Ectodermal cell (in vitro differentiated cells): ENCODE data around the gene ATRN.

Source experiments
- H3K27ac ChIP-seq: 2 replicates; pipeline ENCODE4 v1.7.0; 2013; ENCODE audit warnings: mild to moderate bottlenecking, low read depth, low read length; ENCODE audit not compliant: insufficient read depth, poor library complexity, severe bottlenecking
- H3K27me3 ChIP-seq: 2 replicates; pipeline ENCODE4 v1.7.0; 2013; ENCODE audit warnings: mild to moderate bottlenecking, low read length; ENCODE audit not compliant: insufficient read depth, control insufficient read depth, poor library complexity, severe bottlenecking
- H3K36me3 ChIP-seq: one replicate; pipeline ENCODE4 v1.7.0; 2013; ENCODE audit warnings: low read length; ENCODE audit not compliant: control insufficient read depth, insufficient read depth
- H3K4me1 ChIP-seq: one replicate; pipeline ENCODE4 v1.7.0; 2013; ENCODE audit warnings: low read length; ENCODE audit not compliant: control insufficient read depth, insufficient read depth
- H3K4me3 ChIP-seq: 2 replicates; pipeline ENCODE4 v1.7.0; 2013; ENCODE audit warnings: low read depth, low read length, control low read depth; ENCODE audit not compliant: insufficient read depth
- H3K9me3 ChIP-seq: 2 replicates; pipeline ENCODE4 v1.7.0; 2013; ENCODE audit warnings: mild to moderate bottlenecking, low read length, moderate library complexity; ENCODE audit not compliant: control insufficient read depth
- WGBS, 2 experiments: methylation state at CpG; one replicate each; pipeline ENCODE4 v1.1.7; 2013; ENCODE audit warnings: missing lambda C conversion rate in 2 of 2; 5-methylcytosine and 5-hydroxymethylcytosine counted together

ATRN gene

GRCh38 chr20:3672547-3673171, 201.8 kb downstream of the ATRN start:
- WGBS, 2 experiments, result 88 to 91% methylated on average over 58 of the region's 58 CpGs
- H3K4me3 ChIP-seq, result no peak overlapping the region
- H3K9me3 ChIP-seq, result no peaks in the 10 kb centered on the region
- H3K27ac ChIP-seq, result no peak overlapping the region
- H3K36me3 ChIP-seq, result no peaks in the 10 kb centered on the region
- no peaks in the 10 kb centered on the region for H3K27me3 ChIP-seq
- H3K4me1 ChIP-seq, result peaks cover under 1% of the 10 kb centered on the region

DNA sequence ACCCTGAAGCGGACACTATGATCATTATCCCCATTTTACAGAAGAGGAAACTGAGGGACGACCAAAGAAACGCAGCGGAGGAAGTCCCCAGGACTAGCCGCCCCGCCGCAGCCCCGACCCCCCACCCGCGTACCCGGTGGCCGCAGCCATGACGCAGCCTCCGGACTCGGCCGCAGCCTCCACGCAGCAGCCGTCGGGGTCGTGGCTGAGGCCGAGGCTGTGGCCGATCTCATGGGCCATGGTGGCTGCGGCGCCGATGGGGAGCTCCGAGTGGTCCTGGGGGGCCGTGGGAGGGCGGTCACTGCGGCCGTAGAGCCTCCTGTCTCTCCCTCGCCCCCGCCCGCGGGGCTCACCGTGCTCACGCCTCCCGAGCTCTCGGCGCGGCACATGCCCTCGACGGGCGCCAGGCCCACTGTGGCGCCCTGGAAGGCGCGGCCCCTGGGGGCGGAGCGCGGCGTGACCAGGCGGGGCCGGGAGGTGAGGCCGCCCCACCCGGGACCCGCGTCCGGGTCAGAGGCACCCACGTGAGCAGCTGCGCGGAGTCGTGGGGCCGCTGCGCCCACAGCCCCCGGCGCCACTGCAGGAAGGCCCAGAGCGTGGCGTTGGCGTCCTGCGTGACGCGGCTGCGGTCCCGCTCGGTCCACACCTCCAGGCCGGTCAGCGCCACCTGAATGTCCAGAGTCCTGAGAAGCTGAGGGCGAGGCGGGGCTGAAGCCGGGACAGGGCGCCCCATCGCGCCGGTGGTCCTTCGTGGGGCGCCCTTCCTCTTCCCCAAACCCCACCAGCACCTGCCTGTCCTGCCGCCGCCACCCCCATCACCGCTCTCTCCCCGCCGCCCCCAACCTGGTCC, 202.6 kb downstream of the ATRN start:
- Histone ChIP-seq H3K4me1 (peaks cover 3% of the 10 kb centered on the region), H3K4me3 (no peak overlapping the region), H3K9me3 (no peaks in the 10 kb centered on the region), H3K27ac (no peak overlapping the region), H3K27me3 (no peaks in the 10 kb centered on the region), H3K36me3 (no peaks in the 10 kb centered on the region)
- 95% methylated on average over 90 of the region's 90 CpGs for WGBS, 2 experiments

DNA sequence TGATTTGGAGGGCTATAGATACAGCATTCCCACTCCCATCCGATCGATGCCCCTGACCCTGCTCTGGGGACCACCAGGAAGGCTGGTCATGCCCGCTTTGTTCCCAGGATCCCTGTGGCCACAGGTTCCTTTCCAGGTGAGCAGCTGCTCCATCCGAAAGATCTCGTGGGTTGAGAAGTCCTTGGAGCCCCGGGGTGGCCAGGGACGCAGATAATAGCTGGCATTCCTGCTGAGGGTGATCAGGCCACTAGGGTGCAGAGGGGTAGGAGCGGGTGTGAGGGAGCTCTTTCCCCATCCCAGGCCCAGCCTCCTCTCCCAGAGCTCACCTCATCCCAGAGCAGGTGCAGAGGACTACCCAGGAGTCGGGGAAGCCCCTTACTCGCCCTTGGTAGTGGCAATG, 203.6 kb downstream of the ATRN start:
- Histone ChIP-seq H3K27ac (no peak overlapping the region), H3K4me1 (peaks cover 3% of the 10 kb centered on the region), H3K27me3 (no peaks in the 10 kb centered on the region), H3K4me3 (no peak overlapping the region), H3K9me3 (no peaks in the 10 kb centered on the region), H3K36me3 (no peaks in the 10 kb centered on the region)
- WGBS, 2 experiments, result 90% methylated on average over 10 of the region's 10 CpGs

DNA sequence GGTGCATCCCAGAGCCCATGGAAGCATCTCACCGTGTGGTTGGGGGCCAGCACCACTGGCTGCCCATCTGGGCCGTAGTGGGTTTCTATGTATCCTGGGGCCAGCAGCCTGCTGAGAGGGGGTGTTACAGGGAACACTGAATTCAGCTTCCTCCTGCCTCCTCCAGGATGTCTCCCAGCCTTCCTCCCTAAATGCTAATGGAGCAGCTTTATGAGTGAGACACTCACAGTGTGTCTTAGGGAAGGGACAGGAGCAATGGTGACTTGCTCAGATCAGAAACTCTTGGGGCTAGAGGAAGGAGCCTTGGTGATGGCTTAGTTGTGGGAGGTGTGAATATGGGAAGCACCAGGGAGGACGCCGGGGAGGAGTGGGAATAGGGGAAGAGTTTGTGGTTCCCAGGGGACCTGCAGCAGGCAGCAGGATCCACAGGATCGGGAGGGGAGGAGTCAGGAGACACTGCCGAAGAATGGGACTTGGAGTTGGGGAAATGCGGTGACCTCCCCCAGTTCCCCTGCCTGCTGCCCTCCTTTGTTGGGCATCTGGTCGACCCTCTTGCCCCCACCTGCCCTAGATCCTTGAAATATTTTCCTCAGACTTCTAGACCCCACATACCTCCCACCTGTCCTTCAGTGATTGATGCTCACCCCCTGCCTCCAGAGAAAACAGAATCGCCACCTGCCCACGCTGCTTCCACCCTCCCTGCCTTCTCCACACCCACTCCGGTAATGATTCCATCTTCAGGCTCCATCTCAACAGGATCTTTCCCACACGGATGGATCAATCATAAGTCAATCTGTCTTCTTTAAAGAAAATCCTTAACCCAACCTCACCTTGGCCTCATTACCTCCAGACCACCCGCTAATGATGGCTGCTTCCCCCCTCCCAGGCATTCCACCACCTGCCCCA, 204.4 kb downstream of the ATRN start:
- Histone ChIP-seq H3K27ac (no peak overlapping the region), H3K9me3 (no peaks in the 10 kb centered on the region), H3K27me3 (no peaks in the 10 kb centered on the region), H3K36me3 (no peaks in the 10 kb centered on the region), H3K4me3 (no peak overlapping the region), H3K4me1 (peaks cover 3% of the 10 kb centered on the region)
- WGBS, 2 experiments, result 76 to 77% methylated on average over 13 of the region's 13 CpGs

DNA sequence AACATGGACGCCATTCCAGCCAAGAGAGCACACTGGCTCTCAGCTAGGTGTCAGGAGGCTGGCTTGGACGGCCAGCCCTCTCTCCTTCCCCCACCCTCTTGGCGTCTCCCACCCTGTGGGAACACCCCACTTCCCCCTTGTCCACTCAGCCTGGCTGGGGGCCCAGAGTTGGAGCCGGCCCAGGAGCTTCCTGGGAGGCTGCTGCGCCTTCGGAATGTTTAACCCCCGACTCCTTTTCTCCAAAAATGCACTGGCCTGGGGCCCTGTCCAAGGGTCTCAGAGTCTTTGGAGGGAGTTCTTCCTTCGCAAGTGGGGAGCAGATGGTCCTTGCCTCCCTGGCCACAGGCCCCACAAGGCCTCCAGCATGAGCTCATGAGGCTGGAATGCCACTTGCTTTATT, 206.9 kb downstream of the ATRN start:
- Histone ChIP-seq H3K9me3 (no peaks in the 10 kb centered on the region), H3K36me3 (no peaks in the 10 kb centered on the region), H3K4me3 (no peak overlapping the region), H3K27me3 (peaks cover 18% of the 10 kb centered on the region), H3K4me1 (peaks cover 7% of the 10 kb centered on the region), H3K27ac (no peak overlapping the region)
- WGBS, 2 experiments, result 86 to 87% methylated on average over 8 of the region's 8 CpGs

GRCh38 chr20:3678198-3678597, 207.4 kb downstream of the ATRN start:
- H3K36me3 ChIP-seq, result no peaks in the 10 kb centered on the region
- H3K4me3 ChIP-seq, result no peak overlapping the region
- H3K27me3 ChIP-seq, result peaks cover 20% of the 10 kb centered on the region
- no peaks in the 10 kb centered on the region for H3K9me3 ChIP-seq
- WGBS, 2 experiments, result 85 to 95% methylated on average over 2 of the region's 2 CpGs
- H3K27ac ChIP-seq, result no peak overlapping the region
- peaks cover 7% of the 10 kb centered on the region for H3K4me1 ChIP-seq

DNA sequence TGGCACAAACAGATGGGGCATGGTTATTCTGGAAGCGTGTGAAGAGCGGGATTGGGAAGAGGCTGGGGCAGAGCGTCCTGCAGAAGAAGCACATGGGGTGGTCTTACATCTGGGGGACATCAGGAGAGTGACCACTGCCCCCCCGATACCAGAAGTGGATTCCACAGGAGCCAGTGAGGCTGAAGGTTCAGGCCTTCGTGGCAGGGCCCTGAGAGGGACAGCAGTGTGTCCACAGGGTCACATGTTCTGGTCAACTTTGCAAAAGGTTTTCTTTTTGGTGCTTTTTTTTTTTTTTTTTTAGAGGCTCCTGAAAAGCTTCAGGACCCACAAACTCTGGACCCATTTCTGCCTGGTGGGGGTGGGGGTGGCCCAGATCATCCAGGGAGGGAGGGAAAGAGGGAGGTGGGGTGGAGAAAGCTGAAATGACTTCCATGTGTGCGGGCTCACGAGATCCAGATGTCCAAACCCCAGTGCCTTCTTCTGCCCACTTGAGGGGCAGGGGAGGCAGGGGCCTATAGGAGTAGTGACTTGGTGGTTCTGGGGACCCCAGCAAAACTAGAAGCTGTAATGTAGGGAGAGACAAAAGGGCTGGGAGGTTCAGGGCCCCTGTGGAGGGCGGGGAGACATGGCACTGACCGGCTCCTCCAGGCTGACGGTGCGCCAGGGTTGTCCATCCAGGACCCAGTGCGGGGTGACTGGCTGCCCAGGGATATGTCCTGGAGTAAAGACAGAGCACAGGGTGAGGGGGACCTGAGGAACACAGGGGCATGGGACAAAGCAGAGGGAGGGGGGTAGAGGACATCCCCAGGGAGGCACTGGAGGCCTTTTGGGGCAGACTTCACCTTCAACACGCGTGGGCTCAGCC, 208.3 kb downstream of the ATRN start:
- peaks cover 25% of the 10 kb centered on the region for H3K27me3 ChIP-seq
- H3K4me1 ChIP-seq, result peaks cover 7% of the 10 kb centered on the region
- no peak overlapping the region for H3K4me3 ChIP-seq
- WGBS, 2 experiments, result 92 to 93% methylated on average over 14 of the region's 14 CpGs
- no peaks in the 10 kb centered on the region for H3K36me3 ChIP-seq
- no peak overlapping the region for H3K27ac ChIP-seq
- no peaks in the 10 kb centered on the region for H3K9me3 ChIP-seq

GRCh38 chr20:3679749-3680700, 209.2 kb downstream of the ATRN start:
- Histone ChIP-seq H3K36me3 (no peaks in the 10 kb centered on the region), H3K4me3 (no peak overlapping the region), H3K27ac (no peak overlapping the region), H3K4me1 (peaks cover 7% of the 10 kb centered on the region), H3K9me3 (no peaks in the 10 kb centered on the region), H3K27me3 (peaks cover 31% of the 10 kb centered on the region)
- 80% methylated on average over 18 of the region's 18 CpGs for WGBS, 2 experiments
